ENCODE data around the gene KRABD2.

KRABD2 gene

GRCh38 chr17:8339540-8339939, 37.0 kb downstream of the KRABD2 start, which contains the start of gene ODF4:
ODF4 (plus strand) TSS chr17:8339840; CDS start chr17:8340052, 212 bp downstream.
- Mint-ChIP-seq H3K27ac (peak within 1 kb of the TSS in 2 of 3 experiments; percentile 21 to 91; a peak in 2 of 7 replicates), H3K36me3 (ENCODE audit: insufficient read depth in 1 of 3, low read depth in 3 of 3) (no peaks in the 10 kb centered on the region; a peak in 1 of 7 replicates), H3K27me3 (ENCODE audit: low read depth) (peaks cover 2% of the 10 kb centered on the region; the same call in 1 of the 2 replicates), H3K4me1 (peaks cover 19 to 24% of the 10 kb centered on the region in 2 experiments), H3K9me3 (no peaks in the 10 kb centered on the region), H3K4me3 (0 out of 5 replicates have a peak within 1 kb of the TSS, but pooled peaks of 1 of the 2 experiments have one; percentile 3)
- no CpG with 5 or more reads among the region's 2 CpGs for WGBS (ENCODE audit: extremely low coverage, insufficient read length, low lambda C conversion rate)
- Histone ChIP-seq H3K9me3 (ENCODE audit: control insufficient read depth, low read depth, low read length) (no peaks in the 10 kb centered on the region), H3K79me1 (ENCODE audit: insufficient read depth, low read depth, low read length, poor library complexity, severe bottlenecking) (no peaks in the 10 kb centered on the region), H3K27ac (ENCODE audit: insufficient read length, low read depth, low read length) (no peak within 1 kb of the TSS), H4K91ac (ENCODE audit: insufficient read length, low read depth, low read length) (no peak within 1 kb of the TSS), H2BK15ac (ENCODE audit: low read depth, low read length) (no peak within 1 kb of the TSS), H3K14ac (ENCODE audit: insufficient read depth, low read length) (no peak within 1 kb of the TSS), H3K56ac (ENCODE audit: insufficient read length, low read depth, low read length) (no peak within 1 kb of the TSS), H2BK5ac (ENCODE audit: insufficient read length, low read length) (no peak within 1 kb of the TSS), H2BK12ac (ENCODE audit: insufficient read length, low read depth, low read length) (no peak within 1 kb of the TSS), H2BK120ac (ENCODE audit: low read depth, low read length, poor library complexity, severe bottlenecking) (no peak within 1 kb of the TSS), H3K9ac (ENCODE audit: extremely low read depth, insufficient read length, low read length) (no peak within 1 kb of the TSS), H2AFZ (ENCODE audit: low read length) (peak within 1 kb of the TSS; percentile 25), H2AK5ac (ENCODE audit: insufficient read length, low read length) (no peak within 1 kb of the TSS), H4K20me1 (ENCODE audit: control insufficient read depth, insufficient read depth, insufficient read length) (no peaks in the 10 kb centered on the region), H3K4me1 (ENCODE audit: insufficient read depth, low read length) (no peaks in the 10 kb centered on the region; the same call in 1 of the 2 replicates), H3T11ph (ENCODE audit: low read length) (no peak within 1 kb of the TSS), H2BK20ac (ENCODE audit: low read depth, low read length, poor library complexity, severe bottlenecking) (no peak within 1 kb of the TSS), H3K79me2 (ENCODE audit: insufficient read depth, low read length) (no peaks in the 10 kb centered on the region), H3K4me2 (ENCODE audit: insufficient read depth, insufficient read length, low read length) (no peak within 1 kb of the TSS), H4K8ac (replicated peaks; ENCODE audit: insufficient read length, low read depth, low read length) (no peak within 1 kb of the TSS), H3K18ac (ENCODE audit: insufficient read length, low read depth, low read length) (no peak within 1 kb of the TSS), H3K23me2 (ENCODE audit: insufficient read length, low read depth, low read length, poor library complexity, severe bottlenecking) (no peaks in the 10 kb centered on the region), H3K4ac (ENCODE audit: low read depth, low read length) (no peak within 1 kb of the TSS), H3K23ac (ENCODE audit: insufficient read length, low read depth, low read length) (no peak within 1 kb of the TSS), H3K27me3 (ENCODE audit: insufficient read depth, low read length) (no peaks in the 10 kb centered on the region), H4K5ac (ENCODE audit: insufficient read length, low read depth, low read length) (no peak within 1 kb of the TSS)
- TF ChIP-seq CTCF (conservative IDR thresholded peaks at IDR 0.05), result no peak
- DNase-seq, result no peak

Measured in H9 (cell line).